HG02943 (cell line): ENCODE results near the gene PRDM5.

Experiments used
- ATAC-seq: cut with Tn5 transposase; IDR thresholded peaks from one replicate; pipeline ENCODE4 v1.9.1; 2021; ENCODE audit warnings: mild to moderate bottlenecking, low read depth, moderate library complexity; ENCODE audit not compliant: unreplicated experiment

The PRDM5 gene

DNA sequence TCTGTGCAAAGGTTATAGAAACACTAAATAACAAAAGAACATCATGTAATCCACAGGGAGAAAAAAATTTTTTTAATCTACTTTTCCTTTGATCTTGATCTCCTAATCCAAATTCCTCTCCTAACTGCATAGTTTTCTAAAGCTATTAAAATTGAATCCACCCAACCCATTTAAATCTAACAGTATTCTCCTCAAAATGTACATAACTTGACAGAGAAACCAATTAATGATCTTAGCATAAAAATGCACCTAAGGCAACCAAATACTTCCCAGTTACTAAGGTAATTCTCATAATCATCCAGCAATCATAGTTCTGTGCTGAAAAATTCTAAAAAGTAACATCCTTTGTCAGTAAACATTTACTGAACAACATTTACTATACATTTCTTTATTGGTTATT is 60.7 kb downstream of the PRDM5 start:
- no peak for ATAC-seq

DNA sequence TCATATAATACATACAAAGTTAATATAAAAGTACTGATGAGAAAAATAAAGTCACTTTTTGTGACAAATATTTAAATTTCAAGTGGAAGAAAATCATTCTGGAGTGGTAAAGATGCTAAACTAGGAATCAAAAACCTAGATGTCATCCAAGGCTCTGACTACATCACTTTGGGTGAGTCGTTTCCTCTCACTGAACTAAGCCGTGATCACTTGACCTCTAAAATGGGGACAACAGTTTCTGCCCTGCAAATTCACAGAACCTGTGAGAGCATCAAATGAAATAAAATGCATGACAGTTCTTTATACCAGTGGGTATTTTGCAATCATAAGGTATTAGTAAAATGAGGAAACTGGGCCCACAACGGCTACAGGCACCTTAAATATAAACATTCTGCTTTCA is 63.8 kb downstream of the PRDM5 start:
- ATAC-seq = no peak

DNA sequence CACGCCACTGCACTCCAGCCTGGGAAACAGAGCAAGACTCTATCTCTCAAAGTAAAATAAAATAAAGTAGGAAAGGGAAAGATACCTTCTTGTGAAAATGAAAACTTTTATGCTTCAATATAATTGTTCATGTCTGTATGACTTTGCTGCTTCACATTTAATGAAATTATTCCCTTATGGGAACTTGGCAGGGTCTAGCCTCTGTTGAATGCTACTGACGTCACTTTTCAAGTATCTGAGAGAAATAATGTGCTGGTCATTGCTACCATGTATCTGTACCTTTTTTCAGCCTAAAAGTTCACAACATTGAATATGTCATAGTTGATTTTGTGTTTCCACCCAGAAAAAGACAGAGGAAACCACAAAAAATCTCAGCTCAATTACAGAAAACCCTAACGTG is 65.2 kb downstream of the PRDM5 start:
- no peak for ATAC-seq

DNA sequence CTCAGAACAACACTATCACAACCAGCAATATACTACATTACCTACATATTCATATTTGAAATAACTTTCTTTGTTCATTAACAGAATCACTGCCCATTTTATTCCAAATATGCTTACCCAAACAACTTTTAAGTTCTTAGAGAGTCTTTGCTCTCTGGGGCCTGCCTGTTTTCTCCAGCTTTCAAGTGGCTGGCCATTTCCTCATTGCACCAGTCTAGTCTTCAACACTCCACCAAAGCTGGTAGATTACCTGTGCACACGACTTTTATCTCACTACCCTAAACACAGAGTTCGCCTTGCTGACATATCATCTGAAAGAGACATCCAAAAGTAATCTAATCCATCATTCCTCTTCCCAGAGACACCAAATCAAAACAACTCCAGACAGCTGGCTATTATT is 66.2 kb downstream of the PRDM5 start:
- no peak for ATAC-seq

DNA sequence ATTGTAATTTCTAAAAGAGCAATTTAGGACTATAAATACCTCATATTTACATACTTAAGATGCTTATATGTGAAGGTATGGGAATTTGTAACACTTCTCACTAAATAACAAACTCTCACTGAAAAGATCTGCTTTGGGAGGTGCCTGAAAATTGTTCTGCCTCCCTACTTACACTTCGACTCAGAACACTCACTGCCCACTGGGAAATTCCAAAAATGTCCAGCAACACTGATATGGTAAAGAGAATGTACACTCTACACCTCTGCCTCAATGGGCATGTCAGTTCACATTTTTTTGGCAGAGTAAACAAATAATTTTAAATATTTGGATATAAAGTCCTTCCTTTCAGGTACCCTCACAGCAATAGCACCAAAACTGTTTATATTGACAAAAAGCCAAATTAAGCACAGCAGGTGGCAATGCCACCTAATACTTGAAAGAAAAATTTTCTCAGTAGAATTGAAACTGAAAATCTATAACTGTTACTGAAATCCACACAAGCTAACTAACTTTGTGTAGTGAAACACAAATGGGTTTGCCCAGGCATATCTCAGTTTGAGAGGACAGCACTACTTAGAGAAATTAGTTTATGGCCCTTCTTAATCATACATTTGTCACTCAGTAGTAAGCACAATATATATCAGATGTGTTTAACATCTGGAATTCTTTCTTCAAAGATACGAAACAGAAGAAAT is 67.1 kb downstream of the PRDM5 start:
- peak; percentile 95 for ATAC-seq

DNA sequence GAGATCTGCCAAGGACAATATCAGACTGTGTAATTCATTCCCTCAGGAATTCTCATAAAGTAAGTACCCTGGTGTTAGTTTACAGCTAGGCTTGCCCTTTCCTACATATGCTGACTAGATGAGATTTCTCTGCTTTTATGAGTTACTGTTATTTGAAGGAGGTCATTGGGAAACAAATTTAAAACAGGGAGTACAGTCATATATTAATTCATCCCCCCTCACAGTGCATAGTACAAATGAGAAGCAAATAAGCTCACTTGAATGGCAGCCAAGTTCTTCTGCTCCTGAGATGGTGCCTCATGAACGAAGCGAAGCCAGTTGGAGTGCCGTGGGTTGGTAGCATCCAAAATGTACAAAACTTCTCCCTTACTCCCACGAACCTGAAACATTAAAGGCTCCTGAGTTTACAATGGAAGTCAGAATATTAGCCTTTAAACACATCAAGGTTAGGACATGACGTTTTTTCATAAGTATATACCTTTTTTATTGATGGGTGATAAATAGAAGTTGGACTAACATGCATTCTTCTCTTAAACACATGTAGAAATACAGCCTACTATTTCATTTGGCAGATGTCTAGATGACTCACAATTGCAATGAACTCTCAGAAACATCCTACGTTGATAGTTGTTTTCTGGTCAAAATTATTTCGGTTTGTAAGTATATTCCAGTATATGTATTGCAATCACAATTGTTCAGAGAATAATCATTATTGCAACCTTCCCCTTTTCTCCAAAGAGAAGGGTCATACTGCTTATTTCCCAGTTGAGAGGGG is 69.2 kb downstream of the PRDM5 start:
- no peak for ATAC-seq

DNA sequence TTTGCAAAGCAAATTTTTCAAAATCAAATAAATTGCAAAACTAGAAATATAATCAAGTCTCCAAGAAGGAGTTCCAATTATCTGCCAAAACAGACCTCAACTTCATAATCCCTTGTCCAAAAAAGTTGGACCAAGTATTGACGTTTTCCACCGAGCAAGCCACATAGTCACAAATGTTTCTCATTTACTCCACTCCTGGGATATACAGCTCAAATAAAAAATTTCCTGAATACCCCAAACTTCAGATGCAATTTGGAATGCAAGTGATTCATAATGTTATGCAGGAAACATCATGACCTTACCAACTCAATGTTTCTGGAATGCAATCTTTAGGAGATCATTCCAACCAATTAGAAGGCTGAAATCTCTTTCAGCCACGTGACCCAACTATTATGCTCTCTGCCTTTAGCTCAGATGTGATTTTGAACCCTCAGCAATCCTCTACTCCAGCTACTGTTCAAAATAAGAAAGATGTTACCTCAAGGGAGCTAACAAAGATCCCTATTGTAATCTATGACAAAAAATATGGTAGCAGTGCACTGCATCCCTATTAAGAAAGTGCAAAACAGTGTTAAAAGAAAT is 72.4 kb downstream of the PRDM5 start:
- no peak for ATAC-seq

DNA sequence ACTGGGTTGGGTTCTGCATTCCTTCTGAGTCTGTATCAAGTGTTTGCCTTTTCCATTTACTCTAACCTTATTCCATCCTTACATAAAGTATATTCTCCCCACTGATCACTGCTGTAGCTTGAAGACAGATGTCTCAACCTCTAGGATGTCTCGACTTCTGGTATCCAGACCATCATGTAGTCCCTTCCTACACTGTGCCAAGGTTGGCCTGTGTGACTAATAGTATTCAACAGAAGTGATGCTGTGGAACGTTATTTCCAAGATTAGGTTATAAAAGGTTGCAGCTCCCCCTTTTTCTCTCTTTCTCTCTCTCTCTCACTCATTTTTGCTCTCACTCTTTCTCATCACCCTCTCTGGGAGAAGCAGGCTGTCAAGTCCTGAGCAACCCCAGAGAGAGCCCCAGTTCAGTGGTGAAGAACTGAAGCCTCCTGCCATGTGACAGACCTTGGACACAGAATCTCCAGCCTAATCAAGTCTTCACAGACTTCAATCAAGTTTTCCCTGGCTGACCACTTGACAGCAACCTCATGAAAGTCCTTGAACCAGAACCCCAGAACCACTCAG is 75.4 kb downstream of the PRDM5 start:
- ATAC-seq = no peak

DNA sequence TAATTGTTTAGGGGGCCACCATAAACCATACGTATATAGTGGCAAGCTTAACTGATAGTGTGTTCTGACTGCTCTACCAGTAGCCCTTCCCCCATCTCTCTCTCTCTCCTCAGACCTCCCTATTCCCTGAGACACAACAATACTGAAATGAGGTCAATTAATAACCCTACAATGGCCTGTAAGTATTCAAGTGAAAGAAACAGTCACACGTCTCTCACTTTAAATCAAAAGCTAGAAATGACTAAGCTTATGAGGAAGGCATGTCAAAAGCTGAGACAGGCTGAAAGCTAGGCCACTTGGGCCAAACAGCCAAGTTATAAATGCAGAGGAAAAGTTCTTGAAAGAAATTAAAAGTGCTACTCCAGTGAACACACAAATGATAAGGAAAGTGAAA is 78.0 kb downstream of the PRDM5 start:
- peak; percentile 64 for ATAC-seq

DNA sequence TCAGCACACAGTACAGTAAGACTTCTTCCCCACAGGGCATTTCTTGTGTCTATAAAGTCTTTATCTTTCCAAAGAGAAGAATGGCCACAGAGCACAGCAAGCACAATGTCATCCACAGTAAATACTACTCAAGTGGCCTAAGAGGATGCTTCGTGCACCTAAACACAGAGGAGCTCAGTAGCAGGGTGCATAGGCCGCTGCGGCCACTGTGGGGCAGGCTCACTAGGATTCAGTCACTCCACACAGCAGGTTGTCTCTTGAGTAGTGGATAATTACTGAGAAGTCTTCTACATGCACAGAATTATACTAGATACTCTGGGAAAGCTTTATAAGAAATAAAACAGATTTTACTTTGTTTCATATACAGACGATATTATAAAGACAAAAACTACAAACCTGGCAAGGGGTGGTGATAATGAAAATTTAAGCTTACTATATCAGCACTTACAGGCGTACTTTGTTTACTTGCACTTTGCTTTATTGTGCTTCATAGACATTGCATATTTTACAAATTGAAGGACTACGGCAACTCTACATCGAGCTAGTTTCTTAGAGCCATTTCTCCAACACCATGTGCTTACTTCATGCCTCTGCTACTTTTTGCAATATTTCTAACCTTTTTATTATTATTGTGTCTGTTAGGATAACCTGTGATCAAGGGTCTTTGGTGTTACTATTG is 78.5 kb downstream of the PRDM5 start:
- no peak for ATAC-seq

DNA sequence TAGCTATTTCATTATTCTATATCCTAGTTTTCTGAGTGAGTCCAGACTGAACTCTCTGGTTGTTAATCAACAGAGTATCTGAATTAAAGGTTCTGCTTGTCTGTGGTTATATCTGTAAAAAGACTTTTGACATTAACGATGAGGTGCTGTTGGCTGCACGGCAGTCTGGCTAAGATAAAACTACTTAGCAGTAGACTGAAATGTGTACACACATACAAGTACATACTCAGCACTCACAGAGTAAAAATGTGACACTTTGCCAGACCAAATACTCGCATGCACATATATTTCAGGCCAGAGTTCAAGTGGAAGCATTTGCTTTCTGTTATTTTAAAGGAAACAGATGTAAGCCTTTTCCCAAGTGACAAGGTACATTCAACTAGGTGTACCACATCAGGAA is 80.5 kb downstream of the PRDM5 start:
- ATAC-seq = no peak

DNA sequence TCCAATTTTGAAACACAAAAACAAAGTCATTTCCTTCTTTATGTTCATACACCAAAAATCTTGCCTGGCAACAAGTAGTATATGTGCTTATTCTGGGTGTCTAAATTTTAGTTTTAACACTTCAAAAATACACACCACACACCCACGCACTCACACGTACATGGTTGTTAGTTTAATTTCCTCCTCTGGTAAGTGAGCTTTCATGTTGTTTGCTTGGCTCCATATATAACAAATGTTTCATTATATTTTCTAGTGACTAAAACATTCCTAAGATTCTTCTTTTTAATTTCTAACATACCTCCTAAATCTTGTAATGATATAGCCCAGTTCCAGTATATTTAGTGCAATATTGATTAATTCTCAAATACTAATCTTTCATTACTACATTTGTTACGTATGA is 80.9 kb downstream of the PRDM5 start:
- ATAC-seq = no peak

DNA sequence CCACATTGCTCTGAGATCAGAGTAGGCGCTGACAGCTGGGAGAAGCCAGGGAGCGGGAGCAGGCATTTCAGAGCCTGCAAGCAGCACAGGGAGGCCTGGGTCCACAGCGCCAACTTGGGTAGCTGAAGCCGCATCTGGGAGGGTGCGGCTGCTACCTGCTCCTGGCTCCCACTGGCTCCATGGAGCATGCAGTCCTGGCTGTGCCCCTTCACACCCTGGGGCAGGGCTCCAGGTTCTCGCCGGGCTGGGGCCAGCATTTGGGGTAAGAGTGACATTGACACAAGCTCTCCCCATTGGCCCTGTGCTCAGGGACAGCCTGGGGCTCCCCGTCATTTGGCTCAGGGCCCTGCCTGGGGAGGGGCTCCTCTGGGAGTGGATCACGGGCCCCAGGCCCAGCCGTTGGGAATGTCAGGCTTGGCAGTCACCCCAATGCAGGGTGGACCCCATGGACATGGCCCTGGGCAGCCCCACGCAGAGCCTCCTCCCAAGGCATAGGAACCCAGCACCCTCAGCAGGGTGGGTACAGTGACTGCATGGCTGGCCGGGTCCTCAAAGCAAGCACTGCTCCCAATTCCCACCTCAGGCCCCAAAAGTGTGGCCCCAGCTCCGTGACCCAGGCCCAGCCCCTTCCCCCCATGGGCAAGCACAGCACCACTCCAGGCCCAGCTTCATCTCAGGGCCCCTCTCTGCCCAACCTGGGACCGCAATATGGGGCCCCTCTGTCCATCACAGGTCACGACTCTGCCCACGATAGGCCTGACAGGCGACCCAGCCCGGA is 82.4 kb downstream of the PRDM5 start:
- no peak for ATAC-seq

DNA sequence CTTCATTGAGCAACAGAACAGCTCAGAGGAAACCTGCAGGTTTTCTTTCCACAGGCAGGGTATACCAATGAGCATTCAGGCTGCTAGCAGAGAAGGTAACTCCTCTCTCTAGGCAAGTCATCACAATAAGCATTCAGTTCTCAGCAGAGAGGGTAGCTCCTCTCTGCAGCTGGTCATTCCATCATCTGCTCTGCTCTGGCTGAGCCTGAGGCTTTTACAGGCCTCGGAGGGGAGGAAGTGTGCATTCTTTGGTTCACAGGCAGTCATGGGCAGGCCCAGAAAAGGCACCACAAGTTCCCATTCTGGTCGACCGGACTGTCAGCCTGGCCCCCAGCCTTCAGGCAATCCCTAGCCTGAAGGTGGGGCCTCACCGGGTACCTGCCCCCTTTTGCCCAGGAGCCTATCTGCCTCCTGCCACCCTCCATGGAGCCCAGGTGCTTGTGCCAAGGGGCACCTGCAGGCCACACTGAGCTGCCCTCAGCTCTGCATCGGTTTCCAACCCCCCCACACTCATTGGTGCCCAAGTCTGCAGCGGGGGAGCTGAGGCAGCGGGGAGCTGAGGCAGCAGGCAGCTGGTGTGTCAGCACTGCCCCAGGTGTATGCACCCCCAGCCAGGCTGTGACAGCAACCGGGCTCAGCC is 83.1 kb downstream of the PRDM5 start:
- ATAC-seq = no peak

DNA sequence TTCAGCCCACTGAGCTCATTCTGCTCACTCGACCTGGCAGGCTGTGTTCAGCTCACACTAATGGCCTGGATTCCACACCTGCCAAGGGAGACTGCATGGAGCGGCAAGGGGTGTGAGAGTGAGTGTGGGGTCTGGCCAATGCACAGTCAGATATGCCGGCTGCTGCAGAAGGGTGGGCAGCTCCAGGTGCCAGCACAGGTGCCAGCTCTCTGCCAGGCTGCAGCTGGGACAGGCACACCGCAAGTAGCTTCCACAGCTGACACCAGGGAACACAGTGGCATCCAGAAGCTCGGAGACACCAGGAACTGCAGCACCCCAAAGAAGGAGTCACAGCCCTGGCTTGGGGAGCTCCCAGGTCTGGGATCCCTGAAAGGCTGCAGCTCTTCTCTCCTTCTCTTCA is 83.7 kb downstream of the PRDM5 start:
- no peak for ATAC-seq

DNA sequence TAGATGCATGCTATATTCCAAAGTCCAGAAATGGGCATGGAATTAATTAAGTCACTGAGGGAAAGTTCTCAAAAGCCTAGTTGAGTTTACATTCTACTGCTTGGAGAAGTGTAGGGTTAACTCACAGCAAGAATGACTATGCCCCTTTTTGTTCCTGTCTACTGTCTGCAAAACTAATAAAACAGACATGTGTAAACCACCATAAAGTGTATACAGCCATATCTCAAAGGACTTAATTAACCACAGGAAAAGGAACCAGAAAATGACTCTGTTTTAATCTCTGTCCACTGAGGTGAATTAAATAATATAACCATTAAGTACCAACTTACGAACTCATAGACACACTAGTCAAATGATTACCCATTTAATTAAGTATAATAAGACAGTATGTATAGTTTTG is 84.9 kb downstream of the PRDM5 start:
- no peak for ATAC-seq

DNA sequence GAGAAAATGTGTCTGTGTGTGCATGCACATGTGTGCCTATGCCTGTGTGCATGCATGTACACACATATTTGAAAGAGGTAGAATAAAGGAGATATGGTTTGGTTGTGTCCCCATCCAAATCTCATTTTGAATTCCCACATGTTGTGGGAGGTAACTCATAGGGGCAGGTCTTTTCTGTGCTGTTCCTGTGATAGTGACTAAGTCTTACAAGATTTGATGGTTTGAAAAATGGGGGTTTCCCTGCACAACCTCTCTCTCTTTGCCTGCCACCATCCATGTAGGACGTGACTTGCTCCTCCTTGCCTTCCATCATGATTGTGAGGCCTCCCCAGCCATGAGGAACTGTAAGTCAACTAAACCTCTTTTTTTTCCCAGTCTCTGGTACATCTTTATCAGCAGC is 87.2 kb downstream of the PRDM5 start:
- ATAC-seq = no peak

DNA sequence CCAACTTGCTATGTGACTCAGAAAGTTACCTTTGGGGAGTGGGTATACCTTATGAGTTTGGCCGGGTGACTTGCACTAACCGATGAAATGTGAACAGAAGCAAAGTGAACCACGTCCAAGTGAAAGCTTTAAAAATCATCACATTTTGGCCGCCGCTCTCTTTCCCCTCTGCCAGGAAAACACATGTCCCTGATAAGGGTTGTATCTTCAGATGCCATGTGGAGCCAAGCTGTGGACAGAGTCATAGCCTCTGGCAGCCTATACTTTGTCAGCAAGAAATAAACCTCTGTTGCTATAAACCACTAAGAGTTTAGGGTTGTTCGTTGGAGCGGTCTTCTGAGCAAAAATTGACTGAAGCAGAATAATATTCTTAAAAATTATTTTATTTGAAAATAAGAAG is 92.3 kb downstream of the PRDM5 start:
- no peak for ATAC-seq

DNA sequence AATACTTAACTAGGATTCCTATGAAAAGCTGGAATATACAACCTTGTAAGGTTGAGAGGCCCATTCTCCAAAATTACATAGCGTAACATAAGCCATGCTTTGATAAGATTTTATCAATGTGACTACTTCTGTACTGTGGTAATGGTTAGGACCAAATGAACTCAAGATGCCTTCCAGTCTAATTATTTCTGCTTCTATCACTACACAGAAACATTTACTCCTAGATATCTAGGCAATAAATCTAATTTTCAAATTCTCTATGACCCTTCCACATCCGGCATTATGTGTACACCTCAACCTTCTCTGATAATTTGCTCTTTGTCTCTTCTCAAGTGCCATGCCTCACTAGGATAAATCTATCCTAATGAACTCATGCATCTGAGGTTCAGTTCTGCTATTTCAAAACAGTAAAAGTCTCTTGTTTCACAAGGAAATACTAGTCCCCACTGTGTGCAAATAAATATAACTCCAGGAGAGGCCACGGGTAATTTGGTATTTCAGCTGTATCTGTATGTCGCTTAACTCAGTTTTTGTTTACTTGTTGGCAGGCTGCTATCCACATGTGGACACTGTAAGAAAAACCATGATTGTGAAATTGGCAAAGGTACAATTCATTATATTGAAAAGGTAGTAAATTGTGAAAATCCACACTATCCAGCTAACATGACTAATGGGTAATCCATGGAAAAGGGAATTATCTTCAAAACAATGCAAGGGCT is 93.3 kb downstream of the PRDM5 start:
- no peak for ATAC-seq
